Activated CD8-positive, alpha-beta memory T cell treated with anti-CD3 and anti-CD28 coated beads, Interleukin-2, amount 50 U/mL, for 24 hours (primary cell): ENCODE results near the gene TCF21.
"Not testable (repeated sequence)": the region's sequence is repeated elsewhere in the genome, so short reads cannot be mapped to it uniquely, and the experiment has no call there.

Experiments used
- DNase-seq: peaks from one replicate; pipeline ENCODE4 v3.0.0-alpha.2; 2020; ENCODE audit errors: extremely low read depth

Gene TCF21

GRCh38 chr6:133888929-133889556, at the start of gene TCF21:
Gene TCF21 (plus strand): TSS chr6:133889113. CDS start chr6:133889398, 285 bp downstream.
- no peak for DNase-seq

DNA sequence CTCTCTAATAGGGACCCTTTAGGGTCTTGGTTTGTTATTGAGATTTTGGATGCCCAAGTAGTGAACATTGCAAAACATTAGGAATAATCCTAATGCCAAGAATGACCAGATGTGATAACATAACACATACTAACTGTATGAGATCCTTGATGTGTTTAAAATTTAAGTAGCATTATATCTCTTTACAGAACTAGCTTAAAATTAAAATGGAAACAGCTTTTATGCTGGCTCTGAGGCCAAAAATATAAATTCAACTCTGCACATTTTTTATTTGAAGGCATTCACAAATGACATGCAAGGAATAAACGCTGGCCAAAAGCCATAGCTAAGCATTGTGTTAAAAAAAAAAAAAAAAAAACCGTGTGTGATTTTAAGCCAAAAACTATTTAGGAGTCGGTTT, 47.7 kb upstream of the TCF21 start:
- DNase-seq: no peak

DNA sequence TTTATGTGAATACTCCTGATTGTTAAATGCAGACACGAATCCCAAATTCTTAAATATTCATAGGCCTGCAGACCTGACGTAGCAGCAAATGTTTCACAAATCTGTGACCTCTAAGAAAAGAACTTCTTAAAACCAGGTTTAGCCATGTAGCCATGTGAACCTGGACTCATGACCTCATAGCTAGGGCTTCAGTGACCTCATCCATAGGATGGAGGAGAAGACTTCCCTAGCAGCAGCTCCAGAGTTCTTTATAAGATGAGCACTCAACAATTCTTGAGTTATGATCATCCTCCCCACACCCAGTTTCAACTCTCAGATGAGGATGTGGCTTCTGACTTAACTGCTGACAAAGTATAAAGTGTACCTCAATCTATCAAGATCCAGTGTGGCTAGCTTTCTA, 45.8 kb upstream of the TCF21 start:
- no peak for DNase-seq

- no peak for DNase-seq
These were observed 44.2 kb upstream of the TCF21 start for GRCh38 chr6:133844709-133845108.

- no peak for DNase-seq
These were observed 34.9 kb upstream of the TCF21 start for GRCh38 chr6:133854041-133854363.

DNA sequence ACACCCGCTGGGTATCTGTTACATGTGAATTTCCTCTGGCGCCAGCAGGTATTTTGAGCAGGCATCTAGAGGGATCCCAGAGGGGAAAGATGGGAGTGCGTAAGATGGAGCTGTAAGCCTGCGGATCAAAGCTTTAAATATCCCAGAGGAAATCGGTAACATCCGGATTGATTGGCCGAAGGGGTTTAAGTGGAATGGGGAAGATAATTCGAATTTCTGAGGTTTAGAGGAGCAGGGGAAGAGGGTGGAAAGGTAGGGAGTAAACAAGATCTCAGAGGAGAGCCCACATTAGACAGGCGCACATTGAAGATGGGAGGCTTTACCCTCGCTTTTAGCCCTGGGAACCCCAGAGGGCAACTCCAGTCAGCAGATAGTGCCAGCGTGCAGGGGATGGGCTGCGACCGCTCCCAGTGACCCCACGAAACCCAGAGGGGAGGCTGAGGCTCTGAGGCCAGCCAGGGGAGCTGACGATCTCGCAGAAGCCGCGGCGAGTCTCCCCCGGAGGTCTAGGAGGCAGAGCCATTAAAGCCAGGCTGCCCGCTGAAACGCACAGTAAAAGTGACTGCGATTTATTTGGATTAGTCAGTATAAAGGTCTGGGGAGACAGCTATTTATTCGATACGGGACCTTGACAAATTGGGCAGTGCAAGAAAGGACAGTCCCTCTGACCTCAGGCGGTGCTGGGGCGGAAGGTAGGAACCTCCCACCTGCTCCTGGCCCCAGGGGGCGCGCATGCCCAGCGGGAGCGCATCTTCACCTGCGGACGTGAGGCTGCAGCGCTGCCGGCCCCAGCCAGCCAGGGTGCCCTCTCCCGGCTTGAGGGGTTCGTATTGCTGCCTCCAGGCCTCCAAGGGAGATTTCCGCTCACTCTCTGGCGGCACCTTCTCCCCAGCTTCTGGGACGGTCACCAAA, 34.3 kb upstream of the TCF21 start:
- DNase-seq: no peak

DNA sequence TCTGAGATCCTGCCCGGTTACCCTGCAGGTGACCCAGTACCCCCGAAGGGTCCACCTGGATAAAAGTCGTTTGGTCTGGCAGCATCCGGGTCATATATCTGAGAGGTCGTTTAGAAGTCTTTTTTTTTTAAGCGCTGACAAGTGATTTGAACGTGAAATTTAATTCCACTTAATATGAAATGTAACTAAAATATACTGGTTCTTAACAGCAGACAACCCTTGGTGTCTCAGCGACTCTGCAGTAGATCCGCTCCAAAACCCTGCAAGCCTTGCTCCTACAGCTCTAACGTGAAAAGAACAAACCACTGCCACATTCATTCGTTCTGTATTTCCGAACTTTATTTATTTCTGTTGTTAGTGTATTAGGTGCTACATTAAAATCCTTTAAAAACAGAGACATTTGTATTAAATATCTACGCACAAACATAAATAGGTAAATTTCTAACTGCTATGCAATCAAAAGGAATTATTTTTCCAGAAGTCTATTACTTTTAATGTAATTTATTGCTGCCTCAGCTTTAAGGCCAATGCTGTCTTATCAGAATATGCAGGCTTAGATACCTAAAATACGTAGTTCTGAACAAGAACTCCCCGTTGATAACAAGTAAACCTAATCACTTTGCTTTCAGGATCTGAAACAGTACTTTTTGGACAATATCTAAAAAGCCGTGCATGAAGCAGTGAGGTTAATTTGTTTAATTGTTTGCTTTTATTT, 33.5 kb upstream of the TCF21 start:
- DNase-seq: no peak

DNA sequence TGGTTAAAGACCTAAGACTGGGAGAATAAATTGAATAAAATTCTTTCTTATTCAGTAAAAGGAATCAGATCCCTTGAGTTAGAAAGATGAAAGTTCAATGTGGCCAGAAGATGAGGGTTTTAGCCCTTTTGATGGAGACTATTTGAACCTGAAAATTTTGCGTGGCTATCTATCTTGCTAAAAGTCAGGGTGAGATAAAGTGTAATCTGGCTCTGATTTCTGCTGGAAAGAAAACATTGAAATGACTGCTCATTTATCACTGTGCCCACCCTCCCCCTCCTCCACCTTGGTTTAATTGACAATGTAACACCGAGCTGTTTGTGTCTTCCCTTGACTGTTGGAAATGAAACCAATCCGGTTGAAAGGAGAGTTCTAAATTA, 32.9 kb upstream of the TCF21 start:
- no peak for DNase-seq

- no peak for DNase-seq
These were observed 32.0 kb upstream of the TCF21 start for GRCh38 chr6:133856911-133857310.

DNA sequence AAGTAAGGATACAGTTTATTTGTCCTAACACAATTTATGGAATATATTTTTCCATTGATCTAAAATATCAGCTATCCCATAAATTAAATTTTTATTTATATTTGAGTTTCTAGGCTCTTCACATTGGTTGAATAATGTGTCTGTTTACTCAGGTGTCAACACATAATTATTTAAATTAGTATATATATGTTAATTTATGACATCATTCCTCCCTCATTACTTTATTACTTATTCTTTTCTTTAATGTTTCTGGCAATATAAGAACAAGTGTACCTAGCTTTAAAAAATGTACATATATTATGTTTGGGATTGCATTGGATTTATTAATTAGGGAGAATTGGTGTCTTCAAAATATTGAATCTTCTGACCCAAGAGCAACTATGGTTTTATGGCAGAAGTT, 31.2 kb upstream of the TCF21 start:
- no peak for DNase-seq

DNA sequence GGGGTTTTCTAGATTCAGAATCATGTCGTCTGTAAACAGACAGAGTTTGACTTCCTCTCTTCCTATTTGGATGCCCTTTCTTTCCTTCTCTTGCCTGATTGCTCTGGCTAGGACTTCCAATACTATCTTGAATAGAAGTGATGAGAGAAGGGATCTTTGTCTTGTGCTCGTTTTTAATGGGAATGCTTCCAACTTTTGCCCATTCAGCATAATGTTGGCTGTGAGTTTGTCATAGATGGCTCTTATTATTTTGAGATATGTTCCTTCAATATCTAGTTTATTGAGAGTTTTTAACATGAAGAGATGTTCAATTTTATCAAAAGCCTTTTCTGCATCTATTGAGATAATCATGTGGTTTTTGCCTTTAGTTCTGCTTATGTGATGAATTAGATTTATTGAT, 27.6 kb upstream of the TCF21 start:
- not testable (repeated sequence) for DNase-seq

DNA sequence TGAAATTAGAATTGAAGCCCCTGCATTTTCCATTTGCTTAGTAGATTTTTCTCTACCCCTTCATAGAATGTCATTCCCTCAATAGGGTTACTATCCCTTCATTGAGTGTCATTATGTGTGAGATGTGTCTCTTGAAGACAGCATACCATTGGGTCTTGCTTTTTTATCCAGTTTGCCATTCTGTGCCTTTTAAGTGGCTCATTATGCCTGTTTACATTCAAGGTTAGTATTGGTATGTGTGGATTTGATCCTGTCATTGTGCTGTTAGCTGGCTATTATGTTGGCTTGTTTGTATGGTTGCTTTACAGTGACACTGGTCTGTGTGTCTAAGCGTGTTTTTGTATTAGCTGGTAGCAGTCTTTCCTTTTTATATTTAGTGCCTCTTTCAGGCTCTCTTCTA, 25.7 kb upstream of the TCF21 start:
- no peak for DNase-seq

- no peak for DNase-seq
These were observed 23.2 kb upstream of the TCF21 start for GRCh38 chr6:133865680-133866079.

- no peak for DNase-seq
These were observed 17.8 kb upstream of the TCF21 start for GRCh38 chr6:133871131-133871530.

DNA sequence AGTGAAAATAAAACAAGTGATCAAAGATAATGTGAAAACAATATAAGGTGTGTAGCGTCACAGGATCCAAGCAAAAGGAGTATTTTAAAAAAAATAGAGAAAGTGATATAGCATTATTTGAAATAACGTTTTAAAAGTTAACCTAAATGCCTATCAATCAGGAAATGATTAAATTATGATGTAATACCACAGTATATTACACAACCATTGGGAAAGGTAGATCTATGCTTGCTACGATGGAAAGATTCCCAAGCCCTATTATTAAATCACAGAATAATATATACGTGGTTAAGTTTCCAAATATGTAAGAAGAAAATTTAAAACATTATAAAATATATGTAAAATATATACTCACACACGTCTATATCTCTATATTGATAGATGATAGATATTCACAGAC, 15.4 kb upstream of the TCF21 start:
- DNase-seq: no peak

GRCh38 chr6:133877116-133877515, 11.8 kb upstream of the TCF21 start:
- DNase-seq: no peak

GRCh38 chr6:133880006-133880405, 8.9 kb upstream of the TCF21 start:
- DNase-seq: no peak

DNA sequence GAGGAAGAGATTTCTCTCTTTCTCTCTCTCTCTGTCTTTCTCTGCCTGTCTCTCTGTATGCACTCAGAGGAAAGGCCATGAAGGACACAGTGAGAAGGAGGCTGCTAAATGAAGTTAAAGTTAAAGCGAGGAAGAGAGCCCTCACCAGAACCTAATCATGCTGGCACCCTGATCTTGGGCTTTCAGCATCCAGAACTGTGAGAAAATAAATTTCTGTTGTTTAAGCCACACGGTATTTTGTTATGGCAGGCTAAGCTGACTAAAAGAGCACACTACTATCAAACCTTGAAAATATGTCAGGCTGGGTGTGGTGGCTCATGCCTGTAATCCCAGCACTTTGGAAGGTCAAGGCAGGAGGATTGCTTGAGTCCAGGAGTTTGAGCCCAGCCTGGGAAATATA, 8.0 kb upstream of the TCF21 start:
- DNase-seq: no peak

DNA sequence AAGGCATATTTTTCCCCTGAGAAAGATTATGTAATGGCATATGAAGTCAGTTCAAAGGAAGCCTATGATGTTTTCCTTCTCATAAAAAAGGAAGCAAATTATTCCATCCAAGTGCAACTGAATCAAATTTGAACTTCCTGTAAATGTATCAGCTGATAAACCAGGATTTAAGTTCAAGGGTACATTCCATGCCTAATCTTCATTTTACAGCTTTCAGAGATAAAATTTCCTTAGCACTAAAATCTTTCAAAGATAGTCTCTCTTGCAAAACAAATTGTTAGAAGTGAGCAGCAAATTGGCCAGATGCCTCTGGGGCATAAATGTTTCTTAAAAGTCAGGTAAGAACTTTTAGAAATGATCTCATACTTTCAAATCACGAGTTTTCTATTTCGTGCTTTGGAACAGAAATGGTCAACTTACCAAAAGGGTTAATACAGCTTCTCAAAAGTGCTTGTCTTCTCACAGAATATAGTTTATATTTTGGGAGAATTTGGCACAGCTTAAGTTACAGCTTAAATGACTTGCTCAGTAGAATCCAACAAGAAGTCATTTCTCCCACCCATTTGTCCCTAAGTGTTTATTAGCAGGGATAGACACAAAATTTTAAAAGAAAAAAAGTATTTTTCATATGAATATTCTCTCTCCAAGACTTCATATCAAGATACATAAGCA, 2.7 kb upstream of the TCF21 start:
- no peak for DNase-seq

DNA sequence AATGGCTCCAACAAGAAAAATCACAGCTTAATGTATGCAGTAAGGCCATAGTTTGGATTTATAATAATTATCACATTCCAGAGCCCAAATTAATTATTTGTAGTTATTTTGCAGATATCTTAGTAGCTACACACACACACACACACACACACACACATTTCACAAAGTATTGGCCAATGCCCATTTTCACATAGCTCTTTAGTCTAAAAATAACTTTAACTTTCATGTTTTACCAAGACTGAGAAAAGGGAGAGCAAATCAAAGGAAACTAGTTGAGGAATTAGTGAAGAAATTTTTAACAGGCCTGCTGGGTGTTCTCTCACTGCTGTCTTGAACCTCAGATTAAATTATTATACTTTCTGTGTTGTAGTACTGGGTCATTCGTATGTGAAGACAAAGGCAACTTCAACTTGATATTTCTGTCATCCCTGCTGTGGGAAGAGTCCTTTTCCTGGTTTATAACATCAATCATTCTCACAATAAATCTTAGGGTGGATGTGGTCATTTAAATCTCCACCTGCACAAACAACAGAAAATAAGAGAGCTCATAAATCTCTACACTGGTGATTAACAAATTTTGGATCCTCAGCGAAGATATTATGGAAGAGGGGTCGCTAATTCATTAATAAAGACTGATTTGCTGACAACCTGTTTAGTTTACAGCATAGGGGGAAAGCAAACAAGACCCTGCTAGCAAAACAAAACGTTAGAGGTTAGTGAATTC, 1.6 kb upstream of the TCF21 start:
- no peak for DNase-seq

- no peak for DNase-seq
These were observed 1.1 kb upstream of the TCF21 start for GRCh38 chr6:133887880-133888230.
